ENCODE results near the gene BCAN. TPM values are rescaled to one million over a fixed set of nuclear protein-coding genes. Genes with fewer than 3 reads are reported as not detected.

Gene BCAN
- total RNA-seq, 1 donor from 2014 or later: not detected

DNA sequence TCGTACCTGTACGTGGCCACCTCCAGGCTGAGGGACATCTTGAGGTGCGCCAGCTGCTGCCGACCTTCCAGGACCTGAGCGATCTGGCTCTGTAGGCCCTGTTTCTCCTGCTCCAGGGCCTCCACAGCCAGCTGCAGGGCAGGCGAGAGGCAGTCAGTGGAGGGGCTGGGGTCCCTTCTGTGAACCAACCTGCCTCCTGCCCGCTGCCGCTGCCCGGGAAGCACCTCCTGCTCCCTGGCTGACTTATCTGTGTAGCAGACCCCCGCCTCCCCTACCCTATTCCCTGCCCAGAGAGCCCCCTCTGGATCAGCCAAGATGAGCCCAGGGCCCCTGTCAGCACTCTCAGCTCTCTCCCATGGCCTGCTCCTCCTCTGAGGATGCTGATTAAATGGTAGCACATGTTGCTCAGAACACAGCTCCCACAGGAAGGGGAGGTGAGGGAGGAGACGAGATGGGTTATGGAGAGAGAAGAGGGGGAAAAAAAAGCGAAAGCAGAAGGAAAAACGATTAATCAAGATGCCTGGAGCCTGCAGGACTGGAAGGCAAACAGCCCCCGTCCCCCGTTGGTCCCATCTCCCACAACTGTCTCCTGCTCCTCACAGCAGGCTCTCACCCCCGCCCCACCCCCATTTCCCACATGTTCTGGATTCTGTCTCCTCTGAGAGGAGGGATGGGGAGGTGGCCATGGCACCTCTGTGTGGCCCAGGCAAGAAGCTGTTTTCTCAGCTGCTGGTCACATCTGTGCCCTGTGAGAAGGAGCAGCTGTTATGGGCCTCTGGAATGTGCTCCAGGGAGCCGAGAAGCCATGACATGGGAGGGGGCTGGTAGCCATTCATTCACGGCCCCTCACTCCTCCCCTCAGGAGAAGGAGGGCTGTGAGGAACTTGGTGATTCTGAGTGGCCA, 33.5 kb downstream of the BCAN start:
- intact Hi-C loops (cut with micrococcal nuclease): no loop called here

DNA sequence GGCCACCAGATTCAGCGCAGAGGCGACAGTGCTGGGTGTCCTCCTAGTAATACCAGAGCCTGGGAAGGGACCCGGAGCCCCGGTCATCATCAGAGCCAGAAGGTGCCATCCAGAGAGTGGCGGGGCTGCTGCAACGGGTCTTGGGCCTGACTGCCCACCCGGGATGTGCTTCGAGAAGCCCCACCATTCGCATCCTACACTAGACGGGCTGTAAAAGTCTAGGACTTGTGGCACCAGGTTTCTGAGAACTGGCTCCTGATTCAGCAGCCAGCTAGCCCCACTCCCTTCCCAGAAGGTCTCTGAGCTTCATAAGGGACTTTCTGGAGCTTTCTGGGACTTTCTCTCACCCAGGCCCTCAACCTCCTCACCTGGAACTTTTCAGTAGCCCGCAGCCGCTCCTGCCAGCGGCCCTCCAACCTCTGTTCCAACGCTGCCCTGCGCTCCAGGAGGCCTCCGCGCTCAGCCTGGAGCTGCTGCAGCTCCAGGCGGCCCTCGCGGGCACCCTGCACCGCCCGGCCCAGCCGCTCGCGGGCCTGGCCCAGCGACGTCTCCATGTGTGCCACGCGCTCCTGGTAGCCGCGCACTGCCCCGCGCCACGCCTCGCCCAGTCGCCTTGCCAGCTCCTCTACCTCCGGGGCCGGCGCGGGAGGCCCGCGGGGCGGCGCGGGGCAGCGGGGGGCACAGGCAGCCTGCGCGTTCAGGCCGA, 34.4 kb downstream of the BCAN start:
- intact Hi-C loops (cut with micrococcal nuclease): no loop called here

GRCh38 chr1:156676820-156677615, 35.1 kb downstream of the BCAN start, which contains the start of gene NES:
Gene NES (minus strand): TSS chr1:156677407. CDS start chr1:156677264, 143 bp downstream.
- intact Hi-C loops (cut with micrococcal nuclease): no loop called here

DNA sequence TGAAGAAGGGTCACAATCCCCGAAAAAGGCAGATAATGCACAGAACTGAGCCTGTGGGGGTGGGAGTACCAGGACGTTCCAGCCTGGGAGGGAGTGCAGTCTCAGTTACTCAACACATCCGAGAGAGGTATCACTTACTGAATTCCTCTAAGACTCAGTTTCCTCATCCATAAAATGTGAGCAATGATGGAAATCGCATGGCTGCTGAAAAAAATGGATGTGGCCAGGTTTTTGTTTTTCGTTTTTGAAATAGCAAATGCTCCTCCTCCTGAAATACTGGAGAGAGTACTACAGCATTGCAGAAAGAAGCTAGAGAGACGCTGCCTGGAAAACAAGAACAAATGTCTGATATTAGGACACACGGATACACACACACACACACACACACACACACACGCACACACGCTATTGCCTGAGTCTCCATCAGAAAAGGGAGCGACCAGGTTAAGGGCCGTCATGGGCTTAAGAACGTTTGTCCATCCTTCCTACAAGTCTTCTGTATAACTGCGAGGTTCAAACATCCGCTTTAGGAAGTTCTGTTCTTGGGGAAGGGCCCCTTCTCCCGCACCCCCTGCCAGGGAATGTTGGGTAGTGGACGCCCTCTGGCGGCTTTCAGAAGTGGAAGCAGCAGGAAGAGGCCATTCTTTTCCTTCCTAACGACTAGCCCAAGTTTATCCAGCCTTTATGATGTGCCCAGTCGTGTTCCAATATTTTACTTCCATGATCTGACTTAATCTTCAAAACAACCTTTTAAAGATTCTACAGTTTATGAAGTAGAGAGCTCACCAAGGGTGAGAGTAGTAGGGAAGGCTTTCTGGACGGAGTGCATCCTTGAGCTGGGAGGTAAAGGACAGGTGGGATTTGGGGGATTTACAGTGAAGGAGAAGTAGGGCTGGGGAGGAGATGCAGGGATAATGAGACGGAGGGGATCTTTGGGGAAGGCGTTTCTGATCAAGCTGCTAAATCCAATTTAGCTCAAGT, 36.0 kb downstream of the BCAN start:
- intact Hi-C loops (cut with micrococcal nuclease): loop anchor here (1.0 kb wide), 2 partner anchors 18 to 53 kb away; no protein-coding TSS in a partner anchor

DNA sequence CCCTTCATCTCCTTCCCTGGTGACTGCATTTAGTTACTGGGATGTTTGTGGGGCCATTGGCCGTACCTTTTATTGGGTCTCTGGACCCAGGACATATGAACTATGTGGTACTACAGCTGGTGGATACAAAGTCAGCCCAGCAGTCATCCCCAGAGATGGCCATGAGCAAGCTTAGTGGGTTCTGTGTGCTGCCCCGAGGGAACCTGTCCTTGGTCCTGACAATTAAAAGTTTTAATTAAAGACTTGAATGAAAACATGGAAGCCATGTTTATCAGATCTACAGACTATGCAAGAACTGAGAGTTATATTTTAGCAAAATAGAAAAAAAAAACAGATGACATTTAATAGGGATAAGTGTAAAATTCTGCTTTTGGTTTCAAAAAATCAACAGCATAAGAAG, 38.1 kb downstream of the BCAN start:
- intact Hi-C loops (cut with micrococcal nuclease): loop anchor here (10.0 kb wide), 2 partner anchors 85 to 215 kb away; partner anchors contain the start of genes PEAR1 and PRCC

- intact Hi-C loops (cut with micrococcal nuclease): loop anchor here (10.0 kb wide), 2 partner anchors 83 to 213 kb away; partner anchors contain the start of genes PEAR1 and PRCC
Observed at GRCh38 chr1:156681196-156681960, 39.5 kb downstream of the BCAN start.

DNA sequence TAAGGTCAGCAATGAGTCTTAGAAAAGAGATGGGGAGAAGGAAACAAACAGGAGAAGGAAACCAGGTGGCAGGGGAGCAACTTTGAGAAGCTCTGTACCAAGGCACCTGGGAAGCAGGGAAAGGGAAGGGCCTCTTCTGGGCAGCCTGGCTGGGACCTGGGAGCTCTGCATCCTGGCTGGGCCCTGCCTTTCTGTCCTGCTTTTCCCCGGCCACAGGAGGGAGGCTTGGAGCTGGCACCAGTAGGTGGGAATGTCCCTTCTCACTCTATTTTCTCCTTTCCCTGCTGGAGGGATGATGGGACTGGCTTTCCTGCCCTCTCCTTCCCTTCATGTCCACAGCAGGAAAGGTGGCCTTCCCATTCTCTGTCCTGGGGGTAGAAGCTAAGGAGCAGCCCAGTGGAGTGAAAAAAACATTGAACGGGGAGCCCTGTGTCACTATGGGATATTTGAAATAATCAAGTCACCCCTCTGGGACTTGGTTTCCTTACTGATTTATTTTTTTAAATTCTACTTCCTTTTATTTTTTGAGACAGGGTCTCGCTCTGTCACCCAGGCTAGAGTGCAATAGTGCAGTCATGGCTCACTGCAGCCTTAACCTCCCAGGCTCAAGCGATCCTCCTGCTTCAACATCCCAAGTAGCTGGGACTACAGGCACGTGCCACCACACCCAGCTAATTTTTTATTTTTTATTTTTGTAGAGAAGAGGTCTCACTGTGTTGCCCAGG, 40.4 kb downstream of the BCAN start:
- intact Hi-C loops (cut with micrococcal nuclease): loop anchor here (10.0 kb wide), 2 partner anchors 82 to 212 kb away; partner anchors contain the start of genes PEAR1 and PRCC

DNA sequence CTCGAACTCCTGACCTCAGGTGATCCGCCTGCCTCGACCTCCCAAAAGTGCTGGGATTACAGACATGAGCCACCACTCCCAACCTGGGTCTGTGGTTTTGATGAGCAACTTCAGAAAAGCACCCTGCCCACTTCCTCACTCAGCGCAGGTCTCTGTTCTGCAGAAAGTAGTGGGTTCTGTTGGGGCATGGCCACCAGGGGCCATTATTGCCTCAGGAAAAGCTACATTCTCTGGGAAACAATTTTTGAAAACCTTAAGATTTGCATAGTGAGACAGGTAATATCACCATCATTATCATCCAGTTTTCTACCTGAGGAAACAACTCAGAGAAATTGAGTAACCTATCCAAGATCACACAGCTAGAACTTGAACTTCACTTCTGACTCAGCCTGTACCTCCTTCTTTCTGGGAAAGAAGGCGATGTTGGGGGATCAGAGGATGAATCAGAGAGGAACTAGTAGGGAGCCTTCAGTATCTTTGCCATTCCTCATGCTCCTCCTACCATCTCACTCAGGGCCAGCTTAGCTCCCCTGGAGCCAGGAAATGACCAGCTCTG, 42.4 kb downstream of the BCAN start:
- intact Hi-C loops (cut with micrococcal nuclease): loop anchor here (10.0 kb wide), 2 partner anchors 80 to 210 kb away; partner anchors contain the start of genes PEAR1 and PRCC

DNA sequence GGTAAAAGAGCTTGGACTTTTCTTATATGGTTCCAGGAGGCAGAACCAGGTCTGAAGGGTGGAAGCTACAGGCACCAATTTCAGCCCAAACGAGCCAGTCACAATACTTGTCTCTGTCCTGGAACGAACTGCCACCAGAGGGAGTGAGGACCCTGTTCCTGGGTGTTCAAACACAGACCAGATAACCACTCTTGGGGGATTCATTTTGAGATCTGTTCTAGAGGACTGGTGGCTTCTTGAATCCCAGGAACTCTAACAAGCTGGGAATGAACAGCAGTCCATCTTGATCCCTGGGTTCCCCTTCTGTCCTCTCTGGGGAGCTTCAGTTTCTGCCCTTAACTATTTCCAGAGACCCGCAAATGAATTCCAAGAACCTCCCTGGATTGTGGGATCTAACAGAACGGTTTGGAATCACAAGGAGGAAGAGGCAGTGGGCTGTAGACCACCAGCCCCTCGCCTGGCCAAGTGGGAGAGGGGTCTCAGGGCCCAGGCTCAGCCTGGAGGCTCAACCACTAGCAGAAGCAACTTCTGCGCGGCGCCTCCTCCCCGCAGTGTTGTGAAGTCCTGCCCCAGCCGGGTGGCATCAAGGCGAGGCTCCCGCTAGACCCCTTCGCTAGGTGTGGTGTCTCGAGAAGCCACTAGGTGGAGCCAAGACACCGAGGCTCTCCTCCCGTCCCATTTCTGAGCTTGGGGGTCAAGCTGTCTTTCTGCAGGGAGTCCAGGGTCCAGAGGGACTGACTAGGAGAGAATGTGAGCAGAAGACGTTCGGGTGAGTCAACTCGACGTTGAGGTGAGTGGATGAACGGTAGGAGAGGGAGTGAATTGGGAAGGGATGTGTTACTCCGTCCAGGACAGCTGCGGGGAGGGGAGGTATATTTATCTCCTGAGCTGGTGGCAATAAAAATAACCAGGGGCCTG, 47.4 kb downstream of the BCAN start:
- intact Hi-C loops (cut with micrococcal nuclease): loop anchor here (1.0 to 10.0 kb wide), 4 partner anchors 17 to 206 kb away; partner anchors contain the start of genes PEAR1 and PRCC

DNA sequence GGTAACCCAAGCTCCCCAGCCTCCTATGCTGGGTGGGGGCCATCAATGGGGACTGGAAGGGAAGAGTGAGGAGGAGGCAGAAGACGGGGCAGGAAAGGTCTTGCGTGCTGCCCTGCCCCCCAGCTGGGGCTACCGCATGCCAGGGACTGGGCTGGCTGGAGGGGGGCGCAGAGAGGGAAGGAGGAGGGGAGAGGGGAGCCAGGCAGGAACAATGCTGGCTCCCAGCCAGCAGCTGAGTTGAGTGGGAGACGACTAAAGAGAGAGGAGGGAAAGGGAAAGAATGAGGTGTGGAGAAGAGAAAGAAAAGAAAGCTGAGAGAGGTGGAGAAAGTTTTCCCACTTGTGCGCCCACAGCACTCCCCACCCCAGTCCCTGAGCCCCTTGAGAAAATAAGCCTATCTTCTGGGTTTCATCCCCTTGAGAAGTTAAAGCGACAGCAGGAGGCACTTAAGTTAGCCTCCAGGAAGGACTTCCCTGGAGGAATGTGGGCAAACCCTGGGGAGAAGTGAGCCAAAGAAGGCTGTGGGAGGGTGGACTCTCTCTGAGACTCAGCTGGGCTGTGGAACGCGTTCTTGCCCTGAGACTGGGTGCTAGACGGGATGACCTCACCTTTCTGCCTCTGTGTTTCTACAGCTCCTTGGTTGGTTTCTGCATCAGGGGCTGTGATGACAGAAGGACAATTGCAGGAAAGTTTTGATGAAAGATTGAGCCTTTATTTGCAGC, 48.2 kb downstream of the BCAN start:
- intact Hi-C loops (cut with micrococcal nuclease): loop anchor here (1.0 to 10.0 kb wide), 4 partner anchors 16 to 205 kb away; partner anchors contain the start of genes PEAR1 and PRCC

DNA sequence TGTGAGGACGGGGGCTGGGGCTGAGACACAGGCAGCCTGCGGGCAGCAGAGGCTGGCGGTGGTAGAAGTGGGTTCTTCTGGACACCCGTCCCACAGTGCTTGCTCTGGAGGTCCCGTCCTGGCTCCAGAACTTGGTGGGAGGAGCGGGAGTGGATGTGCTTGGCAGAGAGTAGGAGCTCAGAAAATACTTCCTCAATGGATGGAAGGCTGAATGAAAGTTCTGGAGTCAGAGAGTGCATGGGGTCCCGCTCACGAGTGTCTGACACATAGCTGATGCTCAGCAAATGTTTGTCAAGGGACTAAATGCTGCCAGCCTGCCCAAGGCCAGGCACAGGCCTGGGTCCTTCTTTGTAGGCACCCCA, 48.7 kb downstream of the BCAN start:
- intact Hi-C loops (cut with micrococcal nuclease): no loop called here

DNA sequence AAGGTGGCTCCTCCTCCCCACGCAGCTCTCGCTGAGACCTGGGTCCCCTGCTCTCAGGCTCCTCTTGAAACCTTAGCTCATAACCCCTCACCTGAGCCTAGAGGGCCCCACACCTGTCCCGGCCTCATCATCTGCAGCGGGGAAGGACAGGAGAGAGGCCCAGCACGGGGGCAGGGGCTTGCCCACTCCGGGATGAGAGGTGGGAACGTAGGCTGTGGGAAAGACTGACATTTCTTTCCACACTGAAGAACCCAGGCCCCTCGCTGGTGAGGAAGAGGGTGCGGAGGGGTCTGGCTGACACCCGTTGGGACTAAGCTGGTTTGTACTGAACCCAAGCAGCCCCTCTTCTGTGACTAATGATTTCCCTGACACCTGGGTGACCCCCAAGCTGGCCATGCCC, 49.3 kb downstream of the BCAN start:
- intact Hi-C loops (cut with micrococcal nuclease): no loop called here

DNA sequence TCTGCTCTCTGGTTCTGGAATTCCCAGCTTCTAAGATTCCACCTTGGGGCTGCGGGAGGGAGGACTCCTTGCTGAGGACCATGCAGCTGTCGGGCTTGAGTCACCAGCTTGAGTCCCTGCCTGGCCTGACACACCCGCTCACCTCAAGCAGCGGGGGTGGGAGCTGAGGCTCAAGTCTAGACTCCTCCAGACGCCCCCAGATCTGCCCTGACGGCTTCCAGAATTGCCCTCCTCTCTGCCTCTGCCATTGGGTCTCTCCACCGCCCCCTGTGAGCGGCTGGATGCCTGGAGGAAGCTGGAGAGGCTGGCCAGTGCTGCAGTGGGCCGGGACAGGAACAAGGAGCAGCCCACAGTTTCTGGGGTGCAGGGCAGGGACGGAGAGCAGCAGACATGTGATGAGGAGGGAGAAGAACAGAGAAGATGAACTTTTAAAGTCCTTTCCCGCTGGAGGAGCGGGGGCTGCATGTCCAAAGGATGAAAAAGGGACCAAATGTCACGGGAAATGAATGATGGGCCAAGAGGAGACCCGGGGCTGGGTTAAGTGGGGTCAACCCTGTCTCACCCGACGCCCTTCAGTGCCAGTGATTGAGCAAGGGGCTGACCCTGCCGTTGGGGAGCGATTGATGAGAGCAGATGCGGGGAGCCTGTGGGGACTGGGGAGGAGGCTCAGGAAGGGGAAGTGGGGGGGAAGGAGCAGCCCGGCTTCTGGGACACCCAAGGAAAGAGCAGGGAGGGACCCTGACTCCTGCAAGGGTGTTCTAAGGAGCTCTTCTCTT, 49.9 kb downstream of the BCAN start:
- intact Hi-C loops (cut with micrococcal nuclease): no loop called here

- intact Hi-C loops (cut with micrococcal nuclease): no loop called here
Observed at GRCh38 chr1:156692441-156692924, 50.6 kb downstream of the BCAN start.

Measured in T-helper 2 cell treated with Interferon-gamma antibody and Interleukin-4, amounts not matched to agents 100 ng/mL and 5 ng/mL, for 36 hours (primary cell).